GM18508 (cell line): ENCODE measurements around the gene ARMS2.

Source experiments
- ATAC-seq: cut with Tn5 transposase; IDR thresholded peaks from one replicate; pipeline ENCODE4 v1.9.1; 2021; ENCODE audit warnings: moderate number of reproducible peaks; ENCODE audit not compliant: insufficient read depth, unreplicated experiment

The ARMS2 gene

GRCh38 chr10:122490786-122491680 is 36.6 kb downstream of the ARMS2 start:
- ATAC-seq, result no peak

GRCh38 chr10:122492006-122492405 is 37.6 kb downstream of the ARMS2 start:
- ATAC-seq, result no peak

- ATAC-seq, result no peak
These were observed 38.6 kb downstream of the ARMS2 start for GRCh38 chr10:122492999-122493481.

GRCh38 chr10:122493761-122494160 is 39.3 kb downstream of the ARMS2 start:
- no peak for ATAC-seq

GRCh38 chr10:122494173-122494820 is 39.8 kb downstream of the ARMS2 start:
- no peak for ATAC-seq

GRCh38 chr10:122494833-122495232 is 40.4 kb downstream of the ARMS2 start:
- no peak for ATAC-seq

- ATAC-seq, result no peak
These were observed 41.2 kb downstream of the ARMS2 start for GRCh38 chr10:122495406-122496340.

- no peak for ATAC-seq
These were observed 42.8 kb downstream of the ARMS2 start for GRCh38 chr10:122497241-122497640.

- ATAC-seq, result no peak
These were observed 44.1 kb downstream of the ARMS2 start for GRCh38 chr10:122498521-122498920.

- ATAC-seq, result no peak
These were observed 44.6 kb downstream of the ARMS2 start for GRCh38 chr10:122499012-122499411.

GRCh38 chr10:122499491-122499941 is 45.1 kb downstream of the ARMS2 start:
- ATAC-seq, result no peak

GRCh38 chr10:122500194-122500593 is 45.7 kb downstream of the ARMS2 start:
- no peak for ATAC-seq

GRCh38 chr10:122500726-122501125 is 46.3 kb downstream of the ARMS2 start:
- ATAC-seq, result no peak

- ATAC-seq, result no peak
These were observed 48.6 kb downstream of the ARMS2 start for GRCh38 chr10:122503012-122503411.

- ATAC-seq, result no peak
These were observed 49.6 kb downstream of the ARMS2 start for GRCh38 chr10:122503886-122504609.

- ATAC-seq, result no peak
These were observed 50.1 kb downstream of the ARMS2 start for GRCh38 chr10:122504610-122504950.

- no peak for ATAC-seq
These were observed 50.6 kb downstream of the ARMS2 start for GRCh38 chr10:122505011-122505410.

- ATAC-seq, result no peak
These were observed 51.6 kb downstream of the ARMS2 start for GRCh38 chr10:122505885-122506645.
